Bronchial epithelial cell (primary cell): ENCODE data around the gene AFF3. TPM values are rescaled to one million over a fixed set of nuclear protein-coding genes. Genes with fewer than 3 reads are reported as not detected.
A peak's percentile ranks its signal among the peaks of the same experiment; 100 is the strongest.

ENCODE experiments used
- DNase-seq: peaks from one replicate; pipeline ENCODE4 v3.0.0-alpha.2; 2010; ENCODE audit warnings: low read depth
- FAIRE-seq: peaks from 2 replicates; lab custom pipeline; 2011; peaks lifted over from hg19 to GRCh38; lab: Jason Lieb, UNC
- H3K27me3 ChIP-seq: 2 replicates; pipeline ENCODE4 v1.5.1; 2011; ENCODE audit warnings: low read length; ENCODE audit not compliant: control insufficient read depth, insufficient read depth
- H3K36me3 ChIP-seq: 2 replicates; pipeline ENCODE4 v1.5.1; 2011; ENCODE audit warnings: low read length; ENCODE audit not compliant: control insufficient read depth, insufficient read depth
- H3K4me3 ChIP-seq: 2 replicates; pipeline ENCODE4 v1.5.1; 2011; ENCODE audit warnings: mild to moderate bottlenecking, low read depth, low read length, control low read depth
- CTCF ChIP-seq: IDR thresholded peaks from 2 replicates; pipeline ENCODE4 v1.5.1; 2011; ENCODE audit warnings: mild to moderate bottlenecking, moderate library complexity, low read length, control low read depth, inconsistent platforms; ENCODE audit not compliant: insufficient read depth, severe bottlenecking
- total RNA-seq: library from RNA; depleted of rRNA; stranded (reverse); fragments of >200 nt; gene quantifications from 2 replicates; pipeline ENCODE4 v1.2.1, GENCODE V29; 2014

Gene AFF3
- total RNA-seq, 1 donor from 2014 or later = not detected

GRCh38 chr2:100072503-100072902 is 69.9 kb downstream of the AFF3 start:
- no peak for DNase-seq
- no peak for TF ChIP-seq CTCF
- Histone ChIP-seq H3K36me3 (no peaks in the 10 kb centered on the region), H3K27me3 (peaks cover 1% of the 10 kb centered on the region), H3K4me3 (no peak overlapping the region)
- FAIRE-seq = no peak

- no peak overlapping the region for H3K4me3 ChIP-seq
- no peak for TF ChIP-seq CTCF
- DNase-seq (no peak), FAIRE-seq (no peak)
- H3K27me3 ChIP-seq = peaks cover 1% of the 10 kb centered on the region
- no peaks in the 10 kb centered on the region for H3K36me3 ChIP-seq
These were observed 70.9 kb downstream of the AFF3 start for GRCh38 chr2:100071335-100072043.

- DNase-seq = peak; percentile 44
- H3K27me3 ChIP-seq = peaks cover 1% of the 10 kb centered on the region
- no peak for TF ChIP-seq CTCF
- FAIRE-seq = no peak
- no peaks in the 10 kb centered on the region for H3K36me3 ChIP-seq
- no peak overlapping the region for H3K4me3 ChIP-seq
These were observed 72.3 kb downstream of the AFF3 start for GRCh38 chr2:100070078-100070477.

- H3K27me3 ChIP-seq = peaks cover 1% of the 10 kb centered on the region
These were observed 74.0 kb downstream of the AFF3 start for GRCh38 chr2:100068395-100068794.

GRCh38 chr2:100067784-100068183 is 74.6 kb downstream of the AFF3 start:
- no peak for DNase-seq

More at GRCh38 chr2:100068395-100068794, 74.0 kb downstream of the AFF3 start:
- no peak for DNase-seq
- TF ChIP-seq CTCF = no peak
- FAIRE-seq = no peak
- Histone ChIP-seq H3K4me3 (no peak overlapping the region), H3K36me3 (no peaks in the 10 kb centered on the region)

More at GRCh38 chr2:100067784-100068183, 74.6 kb downstream of the AFF3 start:
- H3K36me3 ChIP-seq = no peaks in the 10 kb centered on the region
- H3K27me3 ChIP-seq = peaks cover 1% of the 10 kb centered on the region
- FAIRE-seq = no peak
- TF ChIP-seq CTCF = no peak
- no peak overlapping the region for H3K4me3 ChIP-seq
